Upper lobe of left lung (tissue), 4 donors: ENCODE measurements around the gene UBE2M.

Experiments
- CTCF ChIP-seq, 6 experiments: fragments of 450-650 bp in 4 of 6; fragments of 200-600 bp in 2 of 6; sonication (generic) in 2 of 6; IDR thresholded peaks; one replicate each; pipeline ENCODE4 v1.5.1; 2016 to 2019; ENCODE audit warnings: antibody characterized with exemption in 6 of 6
- POLR2AphosphoS5 ChIP-seq, 2 donors: sonication (generic); formaldehyde crosslinking; IDR thresholded peaks; one replicate each; pipeline ENCODE4 v1.5.1; 2017; ENCODE audit warnings: antibody characterized with exemption in 2 of 2

- TF ChIP-seq CTCF (IDR thresholded peaks at IDR 0.05) (no peak), POLR2AphosphoS5 (IDR thresholded peaks at IDR 0.05) (no peak)
Measured at GRCh38 chr19:58560921-58561320, 2.5 kb upstream of the UBE2M start.
